GM21619 (cell line): ENCODE data around the gene FASN.

Source experiments
- ATAC-seq: cut with Tn5 transposase; IDR thresholded peaks from one replicate; pipeline ENCODE4 v1.9.1; 2021; ENCODE audit not compliant: unreplicated experiment

Gene FASN

GRCh38 chr17:82030470-82031302, 67.3 kb downstream of the FASN start:
- ATAC-seq, result no peak

DNA sequence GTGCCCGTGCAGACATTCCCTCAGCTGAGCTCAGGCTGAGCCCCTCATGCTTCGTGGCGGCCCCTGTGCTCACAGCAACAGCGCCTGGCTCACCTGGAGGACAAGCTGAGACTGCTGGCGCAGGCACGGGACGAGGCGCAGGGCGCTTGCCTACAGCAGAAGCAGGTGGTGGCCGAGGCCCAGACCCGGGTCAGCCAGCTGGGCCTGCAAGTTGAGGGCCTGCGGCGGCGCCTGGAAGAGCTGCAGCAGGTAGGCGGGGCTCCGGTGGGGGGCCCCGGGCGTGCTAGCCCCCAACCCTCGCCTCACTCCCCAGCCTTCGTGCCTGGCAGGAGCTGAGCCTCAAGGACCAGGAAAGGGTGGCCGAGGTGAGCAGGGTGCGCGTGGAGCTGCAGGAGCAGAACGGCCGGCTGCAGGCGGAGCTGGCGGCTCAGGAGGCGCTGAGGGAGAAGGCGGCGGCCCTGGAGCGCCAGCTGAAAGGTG, 68.0 kb downstream of the FASN start:
- no peak for ATAC-seq

- no peak for ATAC-seq
These were observed 68.6 kb downstream of the FASN start for GRCh38 chr17:82029391-82029790.

GRCh38 chr17:82028966-82029365, 69.1 kb downstream of the FASN start:
- no peak for ATAC-seq
